SK-N-SH (cell line): Measurements from ENCODE around the gene KLHDC9. TPM values are rescaled to one million over a fixed set of nuclear protein-coding genes. Genes with fewer than 3 reads are reported as not detected.

Source experiments
- CTCF ChIA-PET: fragments of 300-600, 350-600 bp; formaldehyde crosslinking; extraction: SDS; loops from one replicate; lab custom pipeline; 2021; lab: Yijun Ruan, JAX
- POLR2A ChIA-PET: fragments of 350-600 bp; sonication (Branson Sonifier 250); formaldehyde crosslinking; extraction: SDS; loops from one replicate; lab custom pipeline; 2020; ENCODE audit warnings: antibody characterized with exemption, inconsistent platforms; lab: Yijun Ruan, JAX
- DNase-seq: peaks from one replicate; pipeline ENCODE4 v3.0.0; 2012
- H2AFZ ChIP-seq: fragments of 200-600 bp; sonication (generic); 2 replicates; pipeline ENCODE4 v1.8.1; 2016; ENCODE audit warnings: antibody characterized with exemption, mild to moderate bottlenecking, low read depth
- H3F3A ChIP-seq: fragments of 200-600 bp; sonication (generic); replicated peaks from 2 replicates; pipeline ENCODE3; 2016; ENCODE audit warnings: antibody characterized with exemption, mild to moderate bottlenecking; ENCODE audit not compliant: insufficient read depth
- H3K27ac ChIP-seq, 2 experiments: fragments of 200-500 bp in 1 of 2; fragments of 200-600 bp in 1 of 2; sonication (Bioruptor generic) in 1 of 2; sonication (generic), shearing (Covaris generic) in 1 of 2; 2 replicates each; pipeline versions ENCODE4 v1.5.1 to v1.6.1; 2014 to 2016; ENCODE audit warnings: low read depth in 2 of 2, inconsistent platforms in 1 of 2, low read length in 1 of 2, mild to moderate bottlenecking in 1 of 2, mixed read lengths in 1 of 2
- H3K27me3 ChIP-seq: fragments of 200-600 bp; sonication (generic), shearing (Covaris generic); 2 replicates; pipeline ENCODE4 v1.6.1; 2016; ENCODE audit warnings: mixed run types; ENCODE audit not compliant: insufficient read depth
- H3K36me3 ChIP-seq, 2 experiments: fragments of 200-500 bp in 1 of 2; fragments of 200-600 bp in 1 of 2; sonication (Bioruptor generic) in 1 of 2; sonication (generic) in 1 of 2; replicated peaks in 1 of 2; 2 replicates each; pipeline versions ENCODE3 to v1.5.1; 2014 to 2016; ENCODE audit warnings: low read length in 1 of 2, mild to moderate bottlenecking in 1 of 2; ENCODE audit not compliant: insufficient read depth in 2 of 2, control insufficient read depth in 1 of 2
- H3K4me1 ChIP-seq, 2 experiments: fragments of 200-500 bp in 1 of 2; fragments of 200-600 bp in 1 of 2; sonication (Bioruptor generic) in 1 of 2; sonication (generic), shearing (Covaris generic) in 1 of 2; 2 replicates each; pipeline versions ENCODE4 v1.5.1 to v1.6.1; 2014 to 2016; ENCODE audit warnings: low read depth in 1 of 2, low read length in 1 of 2, mixed run types in 1 of 2; ENCODE audit not compliant: insufficient read depth in 2 of 2, control insufficient read depth in 1 of 2
- H3K4me2 ChIP-seq: fragments of 200-600 bp; sonication (generic), shearing (Covaris generic); 2 replicates; pipeline ENCODE4 v1.6.1; 2017; ENCODE audit warnings: mixed run types
- H3K4me3 ChIP-seq, 2 experiments: fragments of 200-500 bp in 1 of 2; fragments of 200-600 bp in 1 of 2; sonication (Bioruptor generic) in 1 of 2; sonication (generic), shearing (Covaris generic) in 1 of 2; 2 replicates each; pipeline versions ENCODE4 v1.5.1 to v1.8.1; 2014 to 2016; ENCODE audit warnings: low read depth in 2 of 2, inconsistent platforms in 1 of 2, low read length in 1 of 2, mild to moderate bottlenecking in 1 of 2, mixed read lengths in 1 of 2, moderate library complexity in 1 of 2
- H3K79me2 ChIP-seq: fragments of 200-600 bp; sonication (generic); 2 replicates; pipeline ENCODE4 v1.8.1; 2017; ENCODE audit warnings: mild to moderate bottlenecking; ENCODE audit not compliant: insufficient read depth
- H3K9ac ChIP-seq: fragments of 200-600 bp; sonication (generic); 2 replicates; pipeline ENCODE4 v1.6.1; 2017; ENCODE audit warnings: mixed run types
- H3K9me2 ChIP-seq: fragments of 200-600 bp; sonication (generic); 2 replicates; pipeline ENCODE4 v1.6.1; 2017; ENCODE audit warnings: mixed run types
- H3K9me3 ChIP-seq: fragments of 200-600 bp; sonication (generic); 2 replicates; pipeline ENCODE4 v1.6.1; 2017; ENCODE audit warnings: mixed run types, mild to moderate bottlenecking, moderate library complexity
- H4K20me1 ChIP-seq: fragments of 200-600 bp; sonication (generic); 2 replicates; pipeline ENCODE4 v1.6.1; 2017; ENCODE audit warnings: mild to moderate bottlenecking, mixed run types; ENCODE audit not compliant: insufficient read depth
- CTCF ChIP-seq: fragments of 200-600 bp; sonication (generic); IDR thresholded peaks from 2 replicates; pipeline ENCODE4 v1.6.1; 2017; ENCODE audit warnings: antibody characterized with exemption, mild to moderate bottlenecking, moderate library complexity
- EP300 ChIP-seq, 2 experiments: IDR thresholded peaks; 2 replicates each; pipeline versions ENCODE4 v1.4.0 to v1.6.1; 2012; ENCODE audit warnings: borderline replicate concordance in 1 of 2, low read depth in 1 of 2, low read length in 1 of 2
- FOXJ3 ChIP-seq: sonication (generic); formaldehyde crosslinking; IDR thresholded peaks from 2 replicates; pipeline ENCODE4 v1.5.1; 2020; ENCODE audit warnings: mild to moderate bottlenecking, missing genetic modification reagents
- FOXM1 ChIP-seq: IDR thresholded peaks from 2 replicates; pipeline ENCODE4 v1.4.0; 2012; ENCODE audit warnings: low read depth, mild to moderate bottlenecking
- GABPA ChIP-seq: IDR thresholded peaks from 2 replicates; pipeline ENCODE4 v1.4.0; 2012; ENCODE audit warnings: low read depth, mild to moderate bottlenecking
- GATA2 ChIP-seq: sonication (generic); formaldehyde crosslinking; IDR thresholded peaks from 2 replicates; pipeline ENCODE4 v1.5.0; 2020; ENCODE audit warnings: mild to moderate bottlenecking, missing genetic modification reagents
- IRF3 ChIP-seq: fragments of 150-350 bp; IDR thresholded peaks from 2 replicates; pipeline ENCODE4 v1.6.1; 2016; ENCODE audit warnings: mild to moderate bottlenecking, low read depth, low read length
- NFIC ChIP-seq: IDR thresholded peaks from 2 replicates; pipeline ENCODE4 v1.4.0; 2012; ENCODE audit warnings: borderline replicate concordance
- POLR2AphosphoS5 ChIP-seq: IDR thresholded peaks from 2 replicates; pipeline ENCODE4 v1.6.1; 2012; ENCODE audit warnings: low read depth, low read length
- RAD21 ChIP-seq: IDR thresholded peaks from 2 replicates; pipeline ENCODE4 v1.6.1; 2012; ENCODE audit warnings: mild to moderate bottlenecking, low read length
- RFX5 ChIP-seq: IDR thresholded peaks from 2 replicates; pipeline ENCODE4 v1.6.1; 2012; ENCODE audit warnings: mild to moderate bottlenecking, improper control_type of control experiment, low read length
- RXRA ChIP-seq: IDR thresholded peaks from 2 replicates; pipeline ENCODE4 v1.4.0; 2012; ENCODE audit warnings: low read depth, mild to moderate bottlenecking, borderline replicate concordance
- SIN3A ChIP-seq: IDR thresholded peaks from 2 replicates; pipeline ENCODE4 v1.6.1; 2012; ENCODE audit warnings: low read depth, mild to moderate bottlenecking, low read length, moderate library complexity, borderline replicate concordance
- SMC3 ChIP-seq: IDR thresholded peaks from 2 replicates; pipeline ENCODE4 v1.6.1; 2012; ENCODE audit warnings: low read depth, low read length, improper control_type of control experiment
- WGBS: methylation state at CpG from one replicate; pipeline ENCODE4 v1.1.6; 2017; ENCODE audit warnings: low lambda C conversion rate; 5-methylcytosine and 5-hydroxymethylcytosine counted together
- polyA plus RNA-seq, 3 experiments: library from polyadenylated mRNA; depleted of rRNA; stranded (reverse); fragments of >200 nt; gene quantifications; 2 replicates each; pipeline ENCODE4 v1.2.3, GENCODE V29; 2012
- TF ChIP-seq, protein P1 (sequence below): IDR thresholded peaks from 2 replicates; pipeline ENCODE4 v1.4.0; 2012; ENCODE audit warnings: low read depth

KLHDC9 gene
- polyA plus RNA-seq, 1 of the 3 experiments (the other 2 are of a cell fraction) = 4.7 TPM

- Histone ChIP-seq H3K9ac (no peak overlapping the region), H3K27ac (no peak overlapping the region), H3K9me3 (no peaks in the 10 kb centered on the region), H3K4me1 (peaks cover 8 to 13% of the 10 kb centered on the region in 2 experiments; a peak in 2 of 4 replicates), H4K20me1 (no peaks in the 10 kb centered on the region), H3F3A (no peaks in the 10 kb centered on the region), H3K79me2 (no peaks in the 10 kb centered on the region), H3K4me2 (no peak overlapping the region), H2AFZ (no peak overlapping the region), H3K9me2 (no peaks in the 10 kb centered on the region), H3K27me3 (no peaks in the 10 kb centered on the region), H3K4me3 (no peak overlapping the region), H3K36me3 (no peaks in the 10 kb centered on the region)
- WGBS = 49% methylated on average over 5 of the region's 5 CpGs
- no peak for TF ChIP-seq FOXJ3 (CRISPR knock-in tag)
- TF ChIP-seq NFIC = no peak
- TF ChIP-seq CTCF = no peak
- TF ChIP-seq POLR2AphosphoS5 = no peak
- TF ChIP-seq EP300 (IDR thresholded peaks at IDR 0.05; ENCODE audit: borderline replicate concordance in 1 of 2, low read depth in 1 of 2, low read length in 1 of 2) = no peak
- TF ChIP-seq, protein P1, sequence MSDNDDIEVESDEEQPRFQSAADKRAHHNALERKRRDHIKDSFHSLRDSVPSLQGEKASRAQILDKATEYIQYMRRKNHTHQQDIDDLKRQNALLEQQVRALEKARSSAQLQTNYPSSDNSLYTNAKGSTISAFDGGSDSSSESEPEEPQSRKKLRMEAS = no peak
- no peak for TF ChIP-seq SMC3
- no peak for TF ChIP-seq GABPA
- TF ChIP-seq SIN3A = no peak
- TF ChIP-seq FOXM1 = no peak
- no peak for TF ChIP-seq IRF3
- no peak for TF ChIP-seq GATA2 (CRISPR knock-in tag)
- no peak for TF ChIP-seq RFX5
- TF ChIP-seq RXRA = no peak
- no peak for TF ChIP-seq RAD21
- POLR2A ChIA-PET = no interaction called here
- no peak for DNase-seq
- CTCF ChIA-PET = interaction anchor here (0.7 to 22.7 kb wide), 4 partner anchors 9 to 85 kb away, joined by 3 to 198 read pairs (median 6); partner anchors contain the start of genes KLHDC9 and NECTIN4
Measured at GRCh38 chr1:161080441-161081405, 17.4 kb upstream of the KLHDC9 start.
